ENCODE data around the gene ESYT1. TPM values are rescaled to one million over a fixed set of nuclear protein-coding genes. Genes with fewer than 3 reads are reported as not detected.

Gene ESYT1
- total and polyA plus RNA-seq, 11 donors, result 17.0 to 81.1 (median 43.4) TPM

DNA sequence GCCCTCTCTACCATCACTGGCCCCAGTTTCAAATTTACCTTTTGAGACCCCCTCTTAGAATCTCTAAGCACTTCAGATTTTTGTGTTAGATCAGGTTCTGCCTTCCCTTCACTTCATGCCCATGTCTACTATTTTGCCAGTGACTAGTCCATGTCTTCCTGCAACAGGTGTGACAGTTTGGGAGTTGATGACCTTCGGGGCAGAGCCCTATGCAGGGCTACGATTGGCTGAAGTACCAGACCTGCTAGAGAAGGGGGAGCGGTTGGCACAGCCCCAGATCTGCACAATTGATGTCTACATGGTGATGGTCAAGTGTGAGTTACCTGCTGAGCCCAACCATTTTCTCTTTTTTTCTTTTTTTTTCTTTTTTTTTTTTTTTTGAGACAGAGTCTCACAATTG, 29.5 kb upstream of the ESYT1 start:
- no peak for ATAC-seq

DNA sequence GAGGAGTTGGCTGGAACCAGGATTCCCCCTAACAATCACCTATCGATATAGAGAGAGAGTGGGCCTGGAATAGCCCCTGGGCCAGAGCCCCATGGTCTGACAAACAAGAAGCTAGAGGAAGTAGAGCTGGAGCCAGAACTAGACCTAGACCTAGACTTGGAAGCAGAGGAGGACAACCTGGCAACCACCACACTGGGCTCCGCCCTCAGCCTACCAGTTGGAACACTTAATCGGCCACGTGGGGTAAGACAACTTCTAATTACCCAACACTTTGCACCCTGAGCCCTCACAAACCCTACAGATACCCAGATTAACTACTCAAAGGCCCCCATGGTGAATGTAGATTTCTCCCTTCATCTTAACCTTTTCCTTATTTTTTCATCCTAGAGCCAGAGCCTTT, 28.3 kb upstream of the ESYT1 start:
- TF ChIP-seq POLR2A (IDR thresholded peaks at IDR 0.05), result no peak
- TF ChIP-seq, protein P1, sequence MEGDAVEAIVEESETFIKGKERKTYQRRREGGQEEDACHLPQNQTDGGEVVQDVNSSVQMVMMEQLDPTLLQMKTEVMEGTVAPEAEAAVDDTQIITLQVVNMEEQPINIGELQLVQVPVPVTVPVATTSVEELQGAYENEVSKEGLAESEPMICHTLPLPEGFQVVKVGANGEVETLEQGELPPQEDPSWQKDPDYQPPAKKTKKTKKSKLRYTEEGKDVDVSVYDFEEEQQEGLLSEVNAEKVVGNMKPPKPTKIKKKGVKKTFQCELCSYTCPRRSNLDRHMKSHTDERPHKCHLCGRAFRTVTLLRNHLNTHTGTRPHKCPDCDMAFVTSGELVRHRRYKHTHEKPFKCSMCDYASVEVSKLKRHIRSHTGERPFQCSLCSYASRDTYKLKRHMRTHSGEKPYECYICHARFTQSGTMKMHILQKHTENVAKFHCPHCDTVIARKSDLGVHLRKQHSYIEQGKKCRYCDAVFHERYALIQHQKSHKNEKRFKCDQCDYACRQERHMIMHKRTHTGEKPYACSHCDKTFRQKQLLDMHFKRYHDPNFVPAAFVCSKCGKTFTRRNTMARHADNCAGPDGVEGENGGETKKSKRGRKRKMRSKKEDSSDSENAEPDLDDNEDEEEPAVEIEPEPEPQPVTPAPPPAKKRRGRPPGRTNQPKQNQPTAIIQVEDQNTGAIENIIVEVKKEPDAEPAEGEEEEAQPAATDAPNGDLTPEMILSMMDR (IDR thresholded peaks at IDR 0.05), result no peak
- 90 to 95% (median 91%) methylated on average over 4 of the region's 4 CpGs for WGBS, 4 donors
- DNase-seq, result no peak
- H3K9me3 ChIP-seq, result no peaks in the 10 kb centered on the region
- no peak overlapping the region for H3K4me3 ChIP-seq
- no peak overlapping the region for H3K27ac ChIP-seq
- intact Hi-C loops (cut with DNase I), result loop anchor here in 5 of 10 donors (5.0 to 10.0 kb wide), 5 partner anchors 52 to 365 kb away; partner anchors contain the start of gene RPS26 (in 1 of the 5)
- peaks cover 0 to 17% (median 7%) of the 10 kb centered on the region in 12 donors for H3K4me1 ChIP-seq
- ATAC-seq, result no peak
- peaks cover 0 to 5% (median 0%) of the 10 kb centered on the region in 9 donors for H3K27me3 ChIP-seq
- no peaks in the 10 kb centered on the region for H3K36me3 ChIP-seq

More for the DNA sequence above, 29.5 kb upstream of the ESYT1 start:
- no peak for DNase-seq
- Histone ChIP-seq H3K4me1 (peaks cover 0 to 15% (median 5%) of the 10 kb centered on the region in 12 donors), H3K27ac (no peak overlapping the region), H3K4me3 (no peak overlapping the region), H3K36me3 (no peaks in the 10 kb centered on the region), H3K27me3 (peaks cover 0 to 5% (median 0%) of the 10 kb centered on the region in 9 donors), H3K9me3 (no peaks in the 10 kb centered on the region)
- TF ChIP-seq, protein P1 (IDR thresholded peaks at IDR 0.05), result no peak
- no peak for TF ChIP-seq POLR2A (IDR thresholded peaks at IDR 0.05)
- intact Hi-C loops (cut with DNase I), result loop anchor here in 1 of 10 donors (5.0 kb wide), 1 partner anchor 51 kb away; no protein-coding TSS in a partner anchor
- 80 to 90% (median 87%) methylated on average over 3 of the region's 3 CpGs for WGBS, 4 donors

DNA sequence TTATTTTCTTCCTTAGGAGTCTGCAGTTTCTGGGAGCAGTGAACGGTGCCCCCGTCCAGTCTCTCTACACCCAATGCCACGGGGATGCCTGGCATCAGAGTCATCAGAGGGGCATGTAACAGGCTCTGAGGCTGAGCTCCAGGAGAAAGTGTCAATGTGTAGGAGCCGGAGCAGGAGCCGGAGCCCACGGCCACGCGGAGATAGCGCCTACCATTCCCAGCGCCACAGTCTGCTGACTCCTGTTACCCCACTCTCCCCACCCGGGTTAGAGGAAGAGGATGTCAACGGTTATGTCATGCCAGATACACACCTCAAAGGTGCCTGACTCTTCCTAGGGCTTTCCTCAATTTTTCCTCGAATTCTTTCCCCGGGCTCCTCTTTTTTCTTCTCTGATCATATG, 27.0 kb upstream of the ESYT1 start:
- intact Hi-C loops (cut with DNase I), result loop anchor here in 4 of 10 donors (5.0 to 10.0 kb wide), 5 partner anchors 54 to 366 kb away; partner anchors contain the start of gene RPS26 (in 1 of the 4)
- Histone ChIP-seq H3K4me1 (peaks cover 0 to 27% (median 17%) of the 10 kb centered on the region in 12 donors), H3K4me3 (no peak overlapping the region), H3K36me3 (peaks cover 0 to 1% (median 0%) of the 10 kb centered on the region in 9 donors), H3K9me3 (no peaks in the 10 kb centered on the region), H3K27ac (no peak overlapping the region), H3K27me3 (no peaks in the 10 kb centered on the region)
- DNase-seq (no peak), ATAC-seq (no peak)
- TF ChIP-seq POLR2A (IDR thresholded peaks at IDR 0.05), result no peak
- TF ChIP-seq, protein P1 (IDR thresholded peaks at IDR 0.05), result no peak
- WGBS, 4 donors, result 83 to 88% (median 85%) methylated on average over 14 of the region's 14 CpGs

DNA sequence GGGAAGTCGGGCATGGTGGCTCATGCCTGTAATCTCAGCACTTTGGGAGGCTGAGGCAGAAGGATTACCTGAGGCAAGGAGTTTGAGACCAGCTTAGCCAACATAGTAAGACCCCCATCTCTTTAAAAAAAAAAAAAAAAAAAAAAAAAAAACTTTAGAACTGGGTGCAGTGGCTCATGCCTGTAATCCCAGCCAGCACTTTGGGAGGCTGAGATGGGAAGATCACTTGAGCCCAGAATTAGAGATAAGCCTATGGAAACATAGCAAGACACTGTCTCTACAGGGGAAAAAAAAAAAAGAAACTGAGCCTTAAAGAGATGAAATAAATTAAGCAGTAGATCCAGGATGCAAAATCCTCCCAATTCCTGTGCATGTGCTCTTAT, 25.4 kb upstream of the ESYT1 start:
- Histone ChIP-seq H3K27ac (peak overlapping the region in 1 of 12 donors; percentile 92), H3K36me3 (peaks cover 0 to 17% (median 13%) of the 10 kb centered on the region in 9 donors), H3K9me3 (no peaks in the 10 kb centered on the region), H3K27me3 (no peaks in the 10 kb centered on the region), H3K4me3 (peak overlapping the region in 1 of 12 donors; percentile 93), H3K4me1 (peaks cover 0 to 37% (median 22%) of the 10 kb centered on the region in 12 donors)
- no peak for DNase-seq
- no peak for ATAC-seq
- intact Hi-C loops (cut with DNase I), result loop anchor here in 4 of 10 donors (5.0 to 10.0 kb wide), 5 partner anchors 55 to 368 kb away; partner anchors contain the start of gene RPS26 (in 1 of the 4)
- TF ChIP-seq, protein P1 (IDR thresholded peaks at IDR 0.05), result no peak
- no peak for TF ChIP-seq POLR2A (IDR thresholded peaks at IDR 0.05)
- WGBS, 4 donors, result 64 to 82% (median 74%) methylated on average over 1 of the region's 1 CpG

All from heart left ventricle (tissue), 16 donors.